ENCODE measurements around the gene ARMCX6.
"Not testable (repeated sequence)": the region's sequence is repeated elsewhere in the genome, so short reads cannot be mapped to it uniquely, and the experiment has no call there.

The ARMCX6 gene

DNA sequence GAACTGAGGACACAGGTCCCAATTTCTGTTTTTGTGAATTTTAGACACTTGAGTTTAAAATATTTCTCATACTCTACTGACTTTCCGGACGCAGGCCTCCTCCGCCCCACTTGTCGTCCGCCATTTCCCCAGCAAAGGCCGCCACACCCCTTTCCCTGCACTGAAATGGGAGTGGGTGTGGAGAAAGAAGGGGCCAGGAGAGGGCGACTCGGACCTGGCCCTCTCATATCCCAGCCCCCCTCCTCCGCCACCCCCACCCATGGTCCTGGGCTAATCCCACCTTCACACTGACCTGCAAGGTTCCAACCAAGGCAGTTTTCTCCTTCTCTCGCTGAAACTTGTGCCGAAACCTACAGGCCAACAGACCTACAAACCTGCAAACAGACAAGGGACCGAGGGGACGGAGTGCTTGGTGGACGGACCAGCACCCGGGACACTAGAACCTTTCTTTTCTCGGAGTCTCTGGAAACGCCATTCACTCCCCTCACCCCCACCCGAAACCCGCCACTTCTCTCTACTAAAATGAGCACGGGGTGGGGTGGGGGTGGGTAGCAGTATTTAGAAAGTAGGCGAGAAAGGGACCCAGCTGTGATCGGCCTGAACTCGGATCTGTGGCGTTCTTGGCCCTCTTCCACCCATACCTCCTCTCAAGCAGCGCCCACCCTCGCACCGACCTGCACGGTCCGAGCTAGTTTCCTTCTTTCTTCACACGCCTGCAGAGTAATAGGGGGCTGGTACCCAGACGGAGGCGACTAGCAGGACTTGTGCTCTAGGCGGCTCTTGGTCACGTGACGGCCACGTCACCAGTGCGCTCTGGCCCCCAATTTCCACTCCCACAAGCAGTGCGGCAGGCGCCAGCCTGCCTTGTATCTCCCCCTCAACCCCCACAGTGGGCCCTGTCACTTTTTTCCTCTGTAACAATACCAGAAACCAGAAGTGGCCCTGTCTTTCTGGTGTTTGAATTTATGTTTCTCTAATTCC, at the start of gene ARMCX6:
Gene ARMCX6, minus strand, starts transcription at position 790 of the 981 bp plus-strand sequence. CDS start 1,380 bp downstream, outside the sequence.
- peak; percentile 71 for DNase-seq (ENCODE audit: low read depth)

DNA sequence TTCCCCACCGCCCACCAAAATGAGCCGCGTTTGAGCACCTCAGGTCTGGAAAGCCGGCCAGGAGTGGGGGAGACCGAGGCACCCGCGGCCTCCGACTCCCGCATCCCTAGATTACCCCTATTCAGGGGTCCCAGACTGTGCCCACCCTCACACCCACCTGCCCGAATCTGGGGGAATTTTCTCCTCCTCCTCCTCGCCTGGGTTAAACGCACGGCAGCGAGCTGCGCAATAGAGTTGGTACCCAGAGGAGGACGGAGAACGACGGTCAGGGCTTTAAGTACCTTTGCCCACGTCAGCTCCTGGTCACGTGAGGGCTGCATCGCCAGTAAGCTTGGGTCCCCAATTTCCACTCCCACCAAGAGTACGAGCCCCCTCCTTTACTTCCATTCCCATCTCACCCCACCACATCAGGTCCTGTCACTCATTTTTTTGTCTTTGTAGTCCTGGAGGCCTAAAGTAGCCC, 41.8 kb upstream of the ARMCX6 start, which contains the start of gene ARMCX2:
Gene ARMCX2, minus strand, starts transcription at position 250 of the 463 bp plus-strand sequence. CDS start 2,262 bp downstream, outside the sequence.
- DNase-seq (ENCODE audit: low read depth), result peak; percentile 67

DNA sequence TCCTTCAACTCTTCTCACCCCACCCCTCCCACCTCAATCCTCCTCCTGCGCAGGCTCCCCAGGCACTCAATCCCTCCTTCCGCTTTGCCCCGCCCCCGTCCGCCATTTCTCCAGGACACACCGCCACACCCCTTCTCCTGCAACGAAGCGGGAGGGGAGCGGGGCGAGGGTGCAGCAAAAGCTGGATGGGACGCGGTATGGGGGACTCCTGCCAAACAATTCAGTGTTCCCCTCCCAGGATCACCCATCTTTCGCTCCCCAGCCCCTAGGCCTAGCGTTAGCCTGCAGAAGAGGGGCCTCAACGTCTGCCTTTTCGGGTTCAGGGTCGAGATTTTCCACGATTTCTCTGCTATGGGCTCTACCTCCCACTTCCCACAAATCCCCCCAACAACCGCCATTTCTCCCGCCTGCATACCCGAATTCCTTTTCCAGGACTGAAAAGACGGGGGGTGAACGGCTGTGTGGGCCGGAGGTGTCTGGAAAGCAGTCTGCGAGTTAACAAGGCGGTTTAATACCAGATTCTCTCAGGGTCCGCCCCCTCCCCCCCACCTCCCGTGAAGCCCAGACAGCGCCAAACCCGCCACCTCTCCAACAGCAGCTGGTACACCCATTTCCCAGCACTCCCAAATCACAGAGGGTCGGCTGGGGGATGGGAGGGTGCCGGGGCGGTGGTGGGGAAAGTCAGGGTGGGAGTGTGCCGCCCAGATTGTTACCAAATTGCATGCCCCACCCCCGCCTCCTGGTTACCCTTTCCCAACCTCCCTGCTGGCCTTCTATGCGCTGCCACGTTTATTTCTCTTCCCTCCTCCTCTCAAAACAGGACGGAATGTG, 41.1 kb upstream of the ARMCX6 start:
- peak; percentile 56 for DNase-seq (ENCODE audit: low read depth)

DNA sequence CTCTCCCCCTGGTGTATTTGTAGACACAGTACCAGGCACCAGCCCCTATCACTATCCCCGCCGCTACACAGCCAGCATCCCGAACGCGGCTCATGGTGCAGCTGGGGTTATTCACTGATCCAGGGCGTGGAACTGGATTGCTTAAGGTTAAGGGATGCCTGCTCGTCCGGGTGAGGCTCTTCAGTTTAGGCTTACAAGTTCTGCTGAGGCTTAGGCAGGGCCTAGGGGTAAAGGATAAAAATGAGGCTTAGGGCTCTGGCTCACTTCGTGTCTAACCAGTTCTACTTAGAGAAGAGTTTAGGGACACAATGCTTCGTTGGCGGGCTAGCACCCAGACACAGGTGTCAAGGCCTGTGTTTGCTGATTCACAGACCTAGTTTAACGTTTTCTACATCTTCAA, 39.7 kb upstream of the ARMCX6 start:
- no peak for DNase-seq (ENCODE audit: low read depth)

DNA sequence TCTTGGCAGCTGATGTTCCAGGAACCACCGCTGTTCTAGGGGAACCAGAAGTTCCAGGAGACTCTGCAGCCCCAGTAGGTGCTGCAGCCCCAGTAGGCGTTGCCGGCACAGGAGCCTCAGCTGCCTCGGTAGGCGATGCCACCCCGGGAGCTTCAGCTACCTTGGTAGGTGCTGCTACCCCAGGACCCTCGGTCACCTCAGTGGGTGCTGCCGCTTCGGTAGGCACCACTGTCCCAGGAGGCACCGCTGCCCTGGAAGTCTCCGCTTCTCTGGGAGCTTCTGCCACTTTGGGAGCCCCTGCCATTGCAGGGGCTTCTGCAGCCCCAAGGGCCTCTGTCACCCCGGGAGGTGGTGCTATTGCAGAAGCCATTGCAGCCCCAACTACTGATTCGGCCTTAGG, 39.0 kb upstream of the ARMCX6 start:
- DNase-seq (ENCODE audit: low read depth), result no peak

DNA sequence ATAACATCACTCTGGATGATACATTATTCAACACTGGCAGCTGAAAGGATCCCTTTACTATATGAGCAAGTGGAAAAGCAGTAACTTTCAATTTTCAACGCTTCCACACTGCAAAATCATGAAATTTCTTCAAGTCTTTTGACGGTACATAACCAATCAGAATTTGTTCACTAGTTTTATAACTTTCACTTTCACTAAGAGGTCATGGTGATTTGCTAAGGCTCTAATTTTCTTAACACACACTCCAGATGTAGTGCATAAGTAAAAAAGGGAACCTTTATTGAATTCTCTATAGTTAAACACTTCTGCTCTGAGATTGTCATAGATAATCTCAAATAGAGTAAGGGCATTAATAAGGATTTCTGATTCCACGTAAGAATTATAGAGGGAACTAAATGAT, 37.7 kb upstream of the ARMCX6 start:
- DNase-seq (ENCODE audit: low read depth), result no peak

DNA sequence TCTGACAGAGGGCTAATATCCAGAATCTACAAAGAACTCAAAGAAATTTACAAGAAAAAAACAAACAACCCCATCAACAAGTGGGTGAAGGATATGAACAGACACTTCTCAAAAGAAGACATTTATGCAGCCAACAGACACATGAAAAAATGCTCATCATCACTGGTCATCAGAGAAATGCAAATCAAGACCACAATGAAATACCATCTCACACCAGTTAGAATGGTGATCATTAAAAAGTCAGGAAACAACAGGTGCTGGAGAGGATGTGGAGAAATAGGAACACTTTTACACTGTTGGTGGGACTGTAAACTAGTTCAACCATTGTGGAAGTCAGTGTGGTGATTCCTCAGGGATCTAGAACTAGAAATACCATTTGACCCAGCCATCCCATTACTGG, 29.9 kb upstream of the ARMCX6 start:
- DNase-seq (ENCODE audit: low read depth), result not testable (repeated sequence)

DNA sequence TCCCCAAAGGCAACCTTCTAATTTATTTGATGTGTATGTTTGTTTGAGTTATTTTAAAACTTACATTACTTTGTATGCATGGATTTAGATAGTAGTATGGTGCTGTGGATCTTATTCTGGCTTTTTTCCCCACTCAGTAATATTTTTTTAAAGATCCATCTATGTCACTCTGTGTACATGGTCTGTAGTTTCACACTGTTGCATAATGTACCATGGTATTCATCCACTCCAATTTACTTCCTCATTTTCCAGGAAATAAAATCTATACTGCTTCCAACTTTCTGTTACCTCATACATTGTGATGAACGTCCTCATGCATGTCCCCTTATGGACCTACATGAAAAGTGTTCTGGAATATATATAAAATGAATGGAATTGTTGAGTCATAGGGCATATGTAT, 24.3 kb upstream of the ARMCX6 start:
- no peak for DNase-seq (ENCODE audit: low read depth)

DNA sequence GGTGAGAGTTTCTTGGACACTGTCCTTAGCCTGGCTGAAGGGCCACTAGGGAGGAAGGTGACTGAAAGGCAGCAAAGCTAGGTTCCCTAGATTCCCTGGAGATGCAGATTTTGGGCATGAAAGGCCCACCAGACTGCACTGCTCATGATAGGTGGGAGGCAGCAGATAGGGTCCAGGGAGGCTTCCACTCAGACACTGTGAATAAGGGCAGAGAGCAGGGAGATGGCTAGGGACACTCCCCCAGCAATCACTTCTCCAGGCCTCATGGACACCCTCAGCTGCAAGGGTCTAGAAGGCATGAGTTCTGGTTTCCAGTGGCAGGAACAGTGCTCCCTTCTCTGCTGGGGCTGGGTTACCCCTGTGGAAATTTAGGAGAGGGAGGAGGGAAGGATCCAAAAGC, 21.8 kb upstream of the ARMCX6 start:
- no peak for DNase-seq (ENCODE audit: low read depth)

DNA sequence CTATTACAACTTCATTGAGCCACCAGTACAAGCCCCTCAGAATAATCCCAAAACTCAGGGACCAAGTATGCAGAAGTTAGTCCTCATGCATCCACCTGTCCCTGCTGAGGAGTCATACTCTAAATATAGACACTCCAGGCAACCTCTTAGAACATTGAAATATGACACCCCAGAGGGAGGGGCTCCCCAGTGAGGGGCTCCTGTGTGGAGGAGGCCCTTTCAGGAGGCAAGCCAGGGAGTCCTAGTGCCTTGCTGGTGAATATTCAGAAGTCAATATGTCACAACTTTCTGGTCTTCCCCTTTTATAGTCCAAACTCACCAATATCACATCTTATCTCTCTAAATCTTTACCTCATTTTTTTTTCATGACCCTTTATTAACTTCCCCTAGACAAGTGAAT, 1.6 kb upstream of the ARMCX6 start:
- peak; percentile 9 for DNase-seq (ENCODE audit: low read depth)

DNA sequence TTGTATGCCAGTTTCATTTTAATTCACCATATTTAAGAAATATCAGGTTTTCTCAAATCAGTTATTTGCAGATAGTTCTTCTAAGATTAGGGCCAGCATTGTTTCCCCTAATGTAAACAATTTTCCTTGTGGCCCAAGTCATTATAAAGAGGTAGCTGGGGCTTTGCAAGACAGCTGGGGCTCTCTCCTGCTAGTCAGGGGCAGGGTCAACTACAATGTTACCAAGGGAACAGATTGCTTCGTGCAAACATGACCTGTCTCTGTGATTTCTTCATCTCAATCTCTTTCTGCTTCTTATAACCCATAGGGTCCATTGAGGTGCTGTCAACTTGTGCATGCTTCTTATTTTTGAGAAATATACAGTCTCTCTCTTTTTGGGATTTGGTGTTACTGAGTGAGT, 12.1 kb downstream of the ARMCX6 start:
- DNase-seq (ENCODE audit: low read depth), result no peak

DNA sequence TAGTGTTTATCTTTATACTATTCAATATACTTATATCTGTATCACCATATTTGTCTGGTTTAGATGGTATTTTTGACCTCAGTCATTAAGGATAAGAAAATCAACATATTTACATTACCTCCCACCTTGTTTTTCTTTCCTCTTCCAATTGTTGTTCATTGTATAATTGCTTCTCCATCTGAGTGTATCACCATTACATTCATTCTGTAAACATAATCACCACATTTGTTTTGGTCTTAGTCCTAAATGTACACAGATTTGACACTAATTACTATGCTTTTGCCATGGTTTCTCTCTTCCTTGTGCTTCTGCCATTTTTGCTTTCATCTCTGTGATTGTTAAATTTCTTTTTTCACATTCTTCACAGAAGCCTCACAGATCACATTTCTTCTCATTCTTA, 12.7 kb downstream of the ARMCX6 start:
- DNase-seq (ENCODE audit: low read depth), result no peak

DNA sequence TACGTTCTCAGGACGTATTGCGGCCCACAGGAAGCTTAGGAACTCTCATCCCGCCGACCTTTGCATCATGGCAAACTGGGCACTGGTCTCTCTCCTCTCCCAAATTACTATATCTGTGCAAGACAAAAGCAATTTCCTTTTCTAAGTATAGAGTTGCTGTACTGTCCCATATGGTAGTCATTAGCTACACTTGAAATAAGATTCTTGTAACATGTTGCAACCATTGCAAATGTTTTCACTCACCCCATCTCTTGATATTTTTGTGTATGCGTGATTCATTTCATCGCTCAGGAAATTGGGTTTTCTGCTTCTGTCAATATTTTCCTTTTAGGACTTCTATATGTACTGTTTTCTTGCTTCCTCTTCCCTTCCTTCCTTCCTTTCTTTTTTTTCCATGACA, 15.7 kb downstream of the ARMCX6 start:
- DNase-seq (ENCODE audit: low read depth), result peak; percentile 51

DNA sequence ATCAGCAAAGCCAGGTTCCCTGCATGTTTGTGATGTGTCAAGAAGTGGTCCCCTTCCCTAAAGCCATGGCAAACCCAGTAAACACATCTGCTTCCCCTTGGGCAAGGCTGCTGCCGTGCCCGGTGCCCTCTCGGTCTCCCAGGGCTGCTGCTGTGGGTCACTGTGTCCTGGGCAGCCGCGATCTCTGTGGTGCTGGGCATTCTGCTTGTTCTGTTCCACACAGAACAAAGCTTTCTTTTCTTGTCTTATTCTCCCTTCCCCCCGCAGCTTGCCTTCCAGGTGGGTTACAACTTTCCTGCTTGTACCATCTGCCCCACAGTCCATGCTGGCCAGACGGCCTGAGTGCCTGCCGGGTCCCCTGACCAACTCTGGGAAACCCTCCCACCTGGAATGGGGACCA, 18.2 kb downstream of the ARMCX6 start:
- DNase-seq (ENCODE audit: low read depth), result not testable (repeated sequence)

DNA sequence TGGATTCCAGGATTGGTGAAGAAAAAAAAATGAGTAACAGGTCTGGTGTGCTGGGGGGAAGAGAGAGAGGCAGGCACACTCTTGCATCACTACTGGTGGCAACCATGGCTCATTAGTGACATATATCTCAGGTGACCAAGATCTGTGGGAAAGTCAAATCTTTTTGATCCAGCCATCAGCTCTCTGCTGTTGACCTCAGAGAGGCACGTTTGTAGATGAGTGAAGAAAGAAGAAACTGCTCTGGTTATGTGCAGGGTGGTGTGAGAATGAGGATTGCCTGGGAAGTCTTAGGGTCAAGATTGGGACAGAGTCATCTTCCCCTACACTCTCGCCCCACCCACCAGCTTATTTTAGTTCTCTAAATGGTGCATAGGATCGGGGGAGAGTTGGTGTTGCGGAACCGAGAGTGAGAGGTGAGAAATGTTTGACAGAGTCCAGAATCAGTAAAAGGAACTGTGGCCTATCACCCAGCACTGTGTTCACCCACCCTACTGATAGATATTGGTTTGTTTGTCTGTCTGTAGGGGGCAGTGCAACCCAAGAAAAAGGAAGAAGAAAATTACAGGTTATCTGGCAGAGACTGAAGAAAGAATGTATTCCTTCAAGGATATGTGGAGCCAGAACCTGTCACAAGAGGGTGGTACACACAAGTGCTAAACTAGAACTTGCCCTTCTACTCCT, 21.9 kb downstream of the ARMCX6 start:
- peak; percentile 68 for DNase-seq (ENCODE audit: low read depth)
